ENCODE data around the gene DNHD1.

The DNHD1 gene, protein sequence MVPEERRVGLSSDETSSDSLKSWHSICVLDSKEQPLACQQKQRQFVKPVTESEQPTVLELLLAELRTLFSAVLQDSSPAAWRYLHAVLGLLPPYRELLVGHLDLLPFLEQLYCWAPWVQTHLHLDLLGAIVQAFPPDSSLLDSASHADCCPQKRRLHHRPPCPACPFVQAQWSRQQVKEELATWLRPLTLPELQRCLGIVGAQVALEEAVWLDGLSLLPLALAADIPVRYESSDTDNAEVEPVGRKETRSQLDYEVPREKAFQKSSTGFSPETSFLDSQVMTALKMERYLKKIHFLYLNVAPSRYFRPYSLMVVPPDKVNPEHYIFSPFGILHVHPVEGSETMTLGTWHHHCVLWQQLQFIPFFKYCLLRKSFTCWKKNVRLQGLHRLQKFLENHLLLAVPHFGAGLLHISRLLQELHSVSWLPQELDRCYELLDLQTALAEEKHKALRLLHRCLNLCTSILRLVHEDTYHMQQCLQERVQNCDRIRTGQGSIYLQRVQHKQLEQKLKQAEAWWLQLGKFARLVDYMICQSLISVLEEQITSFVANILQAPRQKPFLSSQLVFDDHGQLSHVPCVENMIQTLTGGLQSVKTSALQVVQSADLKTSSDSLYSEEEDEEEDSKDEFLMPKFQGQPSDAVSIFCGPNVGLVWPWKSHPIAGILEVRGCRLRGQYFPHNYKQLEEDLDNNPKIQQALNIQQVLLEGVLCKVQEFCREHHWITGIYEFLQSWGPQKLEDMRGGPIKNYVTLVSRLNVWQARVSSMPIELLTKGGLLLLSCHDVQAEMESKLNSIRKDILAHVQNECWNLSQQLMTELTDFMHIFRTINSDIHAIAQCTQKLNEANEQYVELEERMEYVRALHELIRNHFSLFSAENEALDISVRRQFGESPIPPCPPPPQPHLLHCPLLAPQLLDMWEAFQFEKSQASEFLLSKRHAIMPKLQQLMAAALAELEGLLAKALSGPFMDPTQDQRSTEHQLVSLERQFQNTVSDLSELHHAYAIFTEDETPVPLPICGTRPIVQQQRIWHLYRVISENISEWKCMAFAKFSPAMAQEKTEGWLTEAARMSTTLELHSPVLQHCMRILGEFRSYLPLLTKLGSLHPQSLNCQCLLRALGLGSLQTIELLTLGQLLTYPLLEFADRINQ (N-terminal part only)

DNA sequence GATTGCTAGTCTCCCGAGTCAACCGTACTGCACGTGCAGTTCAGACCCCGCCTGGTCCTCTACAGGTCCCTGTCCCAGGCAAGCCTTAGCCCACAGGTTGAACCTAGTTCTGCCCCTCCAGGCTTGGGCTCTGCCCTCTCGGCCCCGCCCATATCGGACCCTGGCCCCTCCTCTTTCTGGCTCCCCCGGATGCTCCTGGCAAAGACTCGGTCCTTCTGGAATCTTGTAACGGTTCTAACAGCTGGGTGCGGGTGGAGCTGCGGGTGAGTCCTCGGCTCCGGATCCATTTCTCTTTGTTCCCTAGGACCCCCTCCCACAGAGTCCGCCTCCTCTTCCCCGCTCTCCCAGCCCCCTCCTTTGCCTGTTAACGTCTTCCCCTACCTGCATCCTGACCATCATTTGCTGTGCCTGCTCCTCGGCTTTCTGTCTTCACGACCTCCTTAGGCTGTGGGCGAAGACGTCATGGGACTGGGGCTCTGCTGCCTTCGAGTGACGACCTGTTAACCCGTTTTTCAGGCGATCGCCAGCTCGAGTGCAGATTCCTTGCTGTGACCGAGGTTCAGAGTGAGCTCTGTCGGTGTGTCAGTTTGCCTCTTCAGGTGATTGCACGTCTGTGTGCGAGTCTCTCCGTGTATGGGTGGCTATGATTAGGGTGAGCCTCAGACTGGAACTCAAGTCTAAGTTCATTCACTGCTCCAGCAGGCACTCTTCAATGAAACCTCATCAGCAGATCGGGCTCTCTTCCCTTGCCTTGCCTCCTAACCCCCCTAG, at the start of gene DNHD1:
TSS of gene DNHD1 (plus strand) at position 212 of the 771 bp plus-strand sequence. CDS start 936 bp downstream, outside the sequence.
- H3K9me2 ChIP-seq (replicated peaks; ENCODE audit: insufficient read depth, low read length) = no peaks in the 10 kb centered on the region
- H3K27me3 ChIP-seq (replicated peaks; ENCODE audit: insufficient read depth, low read length) = no peaks in the 10 kb centered on the region
- H3F3A ChIP-seq (ENCODE audit: insufficient read depth, low read length) = no peaks in the 10 kb centered on the region
- H4K20me1 ChIP-seq (ENCODE audit: insufficient read depth, low read length) = no peaks in the 10 kb centered on the region
- no peaks in the 10 kb centered on the region for H3K79me2 ChIP-seq (ENCODE audit: low read length)
- H3K9ac ChIP-seq (ENCODE audit: low read length) = no peak within 1 kb of the TSS
- no peak for DNase-seq
- H3K4me2 ChIP-seq (ENCODE audit: low read depth, low read length) = no peak within 1 kb of the TSS
- no peak within 1 kb of the TSS for H2AFZ ChIP-seq (ENCODE audit: low read length)
- TF ChIP-seq EZH2phosphoT487 (IDR thresholded peaks at IDR 0.05; ENCODE audit: low read length) = no peak
- TF ChIP-seq, protein P1, sequence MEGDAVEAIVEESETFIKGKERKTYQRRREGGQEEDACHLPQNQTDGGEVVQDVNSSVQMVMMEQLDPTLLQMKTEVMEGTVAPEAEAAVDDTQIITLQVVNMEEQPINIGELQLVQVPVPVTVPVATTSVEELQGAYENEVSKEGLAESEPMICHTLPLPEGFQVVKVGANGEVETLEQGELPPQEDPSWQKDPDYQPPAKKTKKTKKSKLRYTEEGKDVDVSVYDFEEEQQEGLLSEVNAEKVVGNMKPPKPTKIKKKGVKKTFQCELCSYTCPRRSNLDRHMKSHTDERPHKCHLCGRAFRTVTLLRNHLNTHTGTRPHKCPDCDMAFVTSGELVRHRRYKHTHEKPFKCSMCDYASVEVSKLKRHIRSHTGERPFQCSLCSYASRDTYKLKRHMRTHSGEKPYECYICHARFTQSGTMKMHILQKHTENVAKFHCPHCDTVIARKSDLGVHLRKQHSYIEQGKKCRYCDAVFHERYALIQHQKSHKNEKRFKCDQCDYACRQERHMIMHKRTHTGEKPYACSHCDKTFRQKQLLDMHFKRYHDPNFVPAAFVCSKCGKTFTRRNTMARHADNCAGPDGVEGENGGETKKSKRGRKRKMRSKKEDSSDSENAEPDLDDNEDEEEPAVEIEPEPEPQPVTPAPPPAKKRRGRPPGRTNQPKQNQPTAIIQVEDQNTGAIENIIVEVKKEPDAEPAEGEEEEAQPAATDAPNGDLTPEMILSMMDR (IDR thresholded peaks at IDR 0.05; ENCODE audit: low read length) = no peak
- no peak for TF ChIP-seq EZH2 (optimal IDR thresholded peaks at IDR 0.05; ENCODE audit: low read depth, low read length)
- H3K27ac ChIP-seq (ENCODE audit: low read length) = no peak within 1 kb of the TSS
- no peaks in the 10 kb centered on the region for H3K36me3 ChIP-seq (replicated peaks; ENCODE audit: insufficient read depth, low read length)
- H3K4me1 ChIP-seq (ENCODE audit: low read length) = no peaks in the 10 kb centered on the region
- no peaks in the 10 kb centered on the region for H3K9me3 ChIP-seq (replicated peaks; ENCODE audit: insufficient read depth, low read length)
- H3K4me3 ChIP-seq (ENCODE audit: low read length) = no peak within 1 kb of the TSS

DNA sequence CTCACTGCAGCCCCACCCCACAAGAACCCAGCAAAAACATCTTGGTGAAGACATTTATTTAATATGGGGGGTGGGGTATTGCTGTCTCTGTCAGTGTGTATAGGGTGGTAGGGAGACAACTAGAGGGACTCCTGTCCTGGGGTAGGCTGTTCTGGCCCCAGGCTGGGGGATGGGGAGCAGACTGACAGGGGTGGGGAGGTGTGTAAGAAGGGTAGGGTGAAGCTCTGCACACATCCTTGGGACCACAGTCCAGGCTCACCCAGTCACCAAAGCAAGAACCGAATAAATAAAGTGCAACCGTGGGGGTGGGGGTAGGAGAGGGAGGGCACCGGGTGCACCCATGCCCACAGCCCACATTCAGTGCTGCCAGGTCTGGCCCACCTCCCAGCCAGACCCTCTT, 48.5 kb upstream of the DNHD1 start:
- Histone ChIP-seq H3K36me3 (replicated peaks; ENCODE audit: insufficient read depth, low read length) (no peaks in the 10 kb centered on the region), H3K79me2 (ENCODE audit: low read length) (no peaks in the 10 kb centered on the region), H3K9me3 (replicated peaks; ENCODE audit: insufficient read depth, low read length) (no peaks in the 10 kb centered on the region), H2AFZ (ENCODE audit: low read length) (no peak overlapping the region), H3K9ac (ENCODE audit: low read length) (no peak overlapping the region), H3K4me1 (ENCODE audit: low read length) (no peaks in the 10 kb centered on the region), H3K27ac (ENCODE audit: low read length) (no peak overlapping the region), H3K4me3 (ENCODE audit: low read length) (no peak overlapping the region), H4K20me1 (ENCODE audit: insufficient read depth, low read length) (no peaks in the 10 kb centered on the region), H3K9me2 (replicated peaks; ENCODE audit: insufficient read depth, low read length) (no peaks in the 10 kb centered on the region), H3K4me2 (ENCODE audit: low read depth, low read length) (no peak overlapping the region), H3F3A (ENCODE audit: insufficient read depth, low read length) (no peaks in the 10 kb centered on the region), H3K27me3 (replicated peaks; ENCODE audit: insufficient read depth, low read length) (no peaks in the 10 kb centered on the region)
- no peak for DNase-seq
- no peak for TF ChIP-seq EZH2 (optimal IDR thresholded peaks at IDR 0.05; ENCODE audit: low read depth, low read length)
- no peak for TF ChIP-seq EZH2phosphoT487 (IDR thresholded peaks at IDR 0.05; ENCODE audit: low read length)
- TF ChIP-seq, protein P1 (IDR thresholded peaks at IDR 0.05; ENCODE audit: low read length) = no peak

DNA sequence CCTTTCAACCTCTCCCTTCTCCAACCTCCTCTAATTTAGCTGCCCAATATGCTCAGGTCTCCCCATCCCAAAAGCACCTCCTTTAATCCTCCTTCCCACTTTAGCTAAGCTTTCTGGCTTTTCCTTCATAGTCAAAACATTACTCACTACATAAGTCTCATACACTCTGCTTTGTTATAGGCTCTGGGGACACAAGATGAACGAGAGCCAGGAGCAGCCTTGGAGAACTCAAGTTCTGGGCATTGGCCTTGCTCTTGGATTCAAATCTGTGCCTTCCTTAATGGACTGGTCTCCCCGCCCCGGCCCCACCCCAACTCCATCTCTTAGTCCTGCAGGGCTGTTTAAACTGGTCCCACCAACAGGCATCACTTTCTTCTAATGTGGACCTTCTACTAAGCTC, 44.9 kb upstream of the DNHD1 start:
- Histone ChIP-seq H3K4me1 (ENCODE audit: low read length) (0 out of 2 replicates have a peak, but pooled peaks cover 5% of the 10 kb centered on the region), H3K27me3 (replicated peaks; ENCODE audit: insufficient read depth, low read length) (no peaks in the 10 kb centered on the region), H3K9me3 (replicated peaks; ENCODE audit: insufficient read depth, low read length) (no peaks in the 10 kb centered on the region), H4K20me1 (ENCODE audit: insufficient read depth, low read length) (no peaks in the 10 kb centered on the region), H3K79me2 (ENCODE audit: low read length) (no peaks in the 10 kb centered on the region), H3F3A (ENCODE audit: insufficient read depth, low read length) (no peaks in the 10 kb centered on the region), H3K4me3 (ENCODE audit: low read length) (no peak overlapping the region), H3K4me2 (ENCODE audit: low read depth, low read length) (no peak overlapping the region), H3K9ac (ENCODE audit: low read length) (no peak overlapping the region), H2AFZ (ENCODE audit: low read length) (no peak overlapping the region), H3K36me3 (replicated peaks; ENCODE audit: insufficient read depth, low read length) (no peaks in the 10 kb centered on the region), H3K9me2 (replicated peaks; ENCODE audit: insufficient read depth, low read length) (no peaks in the 10 kb centered on the region), H3K27ac (ENCODE audit: low read length) (no peak overlapping the region)
- TF ChIP-seq EZH2phosphoT487 (IDR thresholded peaks at IDR 0.05; ENCODE audit: low read length) = no peak
- TF ChIP-seq EZH2 (optimal IDR thresholded peaks at IDR 0.05; ENCODE audit: low read depth, low read length) = no peak
- TF ChIP-seq, protein P1 (IDR thresholded peaks at IDR 0.05; ENCODE audit: low read length) = no peak
- no peak for DNase-seq

All from MM.1S (cell line).